HUES48 (cell line): ENCODE measurements around the gene BMP6.
"Not testable (repeated sequence)": the region's sequence is repeated elsewhere in the genome, so short reads cannot be mapped to it uniquely, and the experiment has no call there.

Source experiments
- H3K27ac ChIP-seq: one replicate; pipeline ENCODE4 v1.7.0; 2013; ENCODE audit warnings: low read depth, low read length, inconsistent platforms
- H3K27me3 ChIP-seq: 2 replicates; pipeline ENCODE4 v1.6.1; 2013; ENCODE audit warnings: mild to moderate bottlenecking, low read length; ENCODE audit not compliant: control insufficient read depth, insufficient read depth
- H3K36me3 ChIP-seq: 2 replicates; pipeline ENCODE4 v1.6.1; 2013; ENCODE audit warnings: low read length; ENCODE audit not compliant: control insufficient read depth, insufficient read depth
- H3K4me1 ChIP-seq: 2 replicates; pipeline ENCODE4 v1.6.1; 2013; ENCODE audit warnings: mild to moderate bottlenecking, low read length; ENCODE audit not compliant: control insufficient read depth, insufficient read depth
- H3K4me3 ChIP-seq: 2 replicates; pipeline ENCODE4 v1.5.1; 2013; ENCODE audit warnings: mild to moderate bottlenecking, low read depth, low read length
- H3K9ac ChIP-seq: 2 replicates; pipeline ENCODE4 v1.6.1; 2013; ENCODE audit warnings: mild to moderate bottlenecking, low read depth, low read length, moderate library complexity
- H3K9me3 ChIP-seq: 2 replicates; pipeline ENCODE4 v1.6.1; 2013; ENCODE audit warnings: low read length; ENCODE audit not compliant: control insufficient read depth, insufficient read depth

Gene BMP6

GRCh38 chr6:7813193-7813592 is 87.3 kb downstream of the BMP6 start:
- no peaks in the 10 kb centered on the region for H3K9me3 ChIP-seq
- H3K4me3 ChIP-seq: no peak overlapping the region
- H3K4me1 ChIP-seq: no peaks in the 10 kb centered on the region
- no peaks in the 10 kb centered on the region for H3K36me3 ChIP-seq
- H3K27ac ChIP-seq: no peak overlapping the region
- no peak overlapping the region for H3K9ac ChIP-seq
- H3K27me3 ChIP-seq: no peaks in the 10 kb centered on the region

DNA sequence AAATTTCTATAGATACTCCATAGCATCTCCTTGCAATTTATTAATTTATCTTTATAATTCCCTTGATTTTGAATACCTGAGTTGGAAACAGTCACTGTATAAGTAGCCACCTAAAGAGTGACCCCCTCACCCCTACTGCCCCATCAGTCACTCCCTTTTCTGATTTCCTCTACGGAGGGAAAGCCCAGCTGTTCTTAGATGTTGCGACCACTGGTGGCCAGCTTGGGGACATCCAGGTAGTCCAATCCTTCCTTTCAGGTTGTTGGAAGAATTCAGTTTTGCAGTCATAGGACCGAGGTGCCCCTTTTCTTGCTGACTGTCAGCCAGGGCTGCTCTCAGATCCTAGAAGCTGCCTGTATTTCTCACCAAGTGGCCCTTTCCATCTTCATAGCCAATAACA is 87.8 kb downstream of the BMP6 start:
- H3K36me3 ChIP-seq: no peaks in the 10 kb centered on the region
- H3K27ac ChIP-seq: no peak overlapping the region
- H3K9me3 ChIP-seq: no peaks in the 10 kb centered on the region

GRCh38 chr6:7815716-7816115 is 89.8 kb downstream of the BMP6 start:
- Histone ChIP-seq H3K27ac (no peak overlapping the region), H3K4me3 (no peak overlapping the region), H3K27me3 (no peaks in the 10 kb centered on the region), H3K4me1 (no peaks in the 10 kb centered on the region), H3K9ac (no peak overlapping the region), H3K9me3 (no peaks in the 10 kb centered on the region), H3K36me3 (no peaks in the 10 kb centered on the region)

More for the DNA sequence above, 87.8 kb downstream of the BMP6 start:
- Histone ChIP-seq H3K4me3 (no peak overlapping the region), H3K9ac (no peak overlapping the region), H3K27me3 (no peaks in the 10 kb centered on the region), H3K4me1 (no peaks in the 10 kb centered on the region)

GRCh38 chr6:7817184-7817583 is 91.3 kb downstream of the BMP6 start:
- H3K4me1 ChIP-seq, H3K27ac ChIP-seq, H3K9ac ChIP-seq, H3K9me3 ChIP-seq, H3K27me3 ChIP-seq, H3K4me3 ChIP-seq, H3K36me3 ChIP-seq: not testable (repeated sequence)

DNA sequence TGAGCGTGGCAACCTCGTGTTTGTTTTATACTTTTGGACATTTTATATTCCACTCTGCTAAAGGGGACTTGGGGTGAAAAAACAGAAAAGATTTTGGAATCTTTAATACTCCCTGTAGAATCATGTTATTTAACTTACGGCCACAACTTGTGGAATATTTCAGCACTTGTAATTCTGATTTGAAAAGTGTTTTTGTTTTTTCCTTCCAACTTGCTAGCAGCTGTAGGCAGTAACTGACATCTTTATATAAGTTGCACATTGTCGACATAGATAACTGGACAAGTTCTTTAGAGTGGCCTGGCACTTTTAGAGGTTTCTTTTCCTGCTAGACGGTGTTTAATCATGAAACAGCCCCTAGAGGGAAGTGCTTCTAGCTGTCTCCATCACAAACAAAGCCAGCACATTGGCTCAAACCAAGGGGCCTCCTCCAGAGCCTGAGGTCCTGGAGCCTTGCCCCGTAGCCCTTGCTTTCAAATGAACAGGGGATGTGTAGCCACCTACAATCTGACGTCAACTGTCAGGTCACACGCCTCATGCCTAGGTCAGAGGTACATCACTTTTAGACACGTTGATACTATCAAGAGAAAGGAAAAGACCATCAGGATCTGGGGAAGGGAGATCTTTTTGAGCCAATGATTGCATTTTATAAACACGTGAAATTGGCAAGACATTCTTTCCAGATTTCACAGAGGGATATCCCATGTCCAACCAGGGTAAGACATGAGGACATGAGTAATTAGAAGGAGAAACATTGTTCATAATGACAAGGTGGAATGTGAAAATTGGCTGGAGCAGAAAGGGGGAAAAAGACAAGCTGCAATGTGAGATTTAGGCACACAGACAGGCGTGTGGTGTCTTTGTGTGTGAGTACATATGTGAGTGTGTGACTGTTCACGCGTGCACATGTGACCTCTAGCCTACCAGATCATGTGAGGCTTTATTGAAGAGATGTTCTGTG is 92.6 kb downstream of the BMP6 start:
- Histone ChIP-seq H3K9ac (no peak overlapping the region), H3K36me3 (no peaks in the 10 kb centered on the region), H3K9me3 (no peaks in the 10 kb centered on the region), H3K4me1 (no peaks in the 10 kb centered on the region), H3K27ac (no peak overlapping the region), H3K4me3 (no peak overlapping the region), H3K27me3 (no peaks in the 10 kb centered on the region)

DNA sequence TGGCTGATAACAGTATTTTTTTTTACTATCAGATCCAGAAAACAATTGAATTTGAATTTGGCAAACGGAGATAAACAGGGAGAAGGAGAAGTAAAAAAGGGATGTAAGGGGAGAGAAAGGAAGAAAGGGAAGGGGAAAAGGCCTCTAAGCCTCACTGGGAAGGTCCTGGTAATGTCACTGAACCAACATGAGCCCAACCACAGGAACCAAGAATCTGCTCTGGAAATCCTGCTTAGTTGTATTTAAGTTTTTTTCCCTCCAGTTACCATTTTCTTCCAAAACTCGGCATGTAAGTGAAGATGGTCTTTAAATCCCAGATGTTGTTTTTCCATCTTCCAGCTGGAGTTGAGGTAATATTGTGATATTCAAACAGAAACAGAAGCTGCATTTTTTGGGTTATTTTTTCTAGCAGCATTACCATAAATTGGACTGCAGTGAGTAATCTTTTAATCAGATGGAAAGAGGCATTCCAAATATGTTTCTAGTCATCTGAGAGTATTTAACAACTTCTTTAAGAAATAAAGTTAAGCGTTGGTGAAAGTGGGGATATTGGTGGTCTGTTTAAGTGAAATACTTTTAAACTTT is 93.6 kb downstream of the BMP6 start:
- no peak overlapping the region for H3K27ac ChIP-seq
- H3K4me1 ChIP-seq: no peaks in the 10 kb centered on the region
- H3K4me3 ChIP-seq: no peak overlapping the region
- H3K9me3 ChIP-seq: no peaks in the 10 kb centered on the region
- no peaks in the 10 kb centered on the region for H3K36me3 ChIP-seq
- no peaks in the 10 kb centered on the region for H3K27me3 ChIP-seq
- H3K9ac ChIP-seq: no peak overlapping the region

- H3K9me3 ChIP-seq: no peaks in the 10 kb centered on the region
- no peak overlapping the region for H3K9ac ChIP-seq
- no peaks in the 10 kb centered on the region for H3K4me1 ChIP-seq
- no peak overlapping the region for H3K27ac ChIP-seq
- no peaks in the 10 kb centered on the region for H3K27me3 ChIP-seq
- no peak overlapping the region for H3K4me3 ChIP-seq
- no peaks in the 10 kb centered on the region for H3K36me3 ChIP-seq
These were observed 94.5 kb downstream of the BMP6 start for GRCh38 chr6:7820288-7820835.

GRCh38 chr6:7821426-7821825 is 95.5 kb downstream of the BMP6 start:
- Histone ChIP-seq H3K27me3 (no peaks in the 10 kb centered on the region), H3K9ac (no peak overlapping the region), H3K27ac (no peak overlapping the region), H3K4me3 (no peak overlapping the region), H3K9me3 (no peaks in the 10 kb centered on the region), H3K4me1 (no peaks in the 10 kb centered on the region), H3K36me3 (no peaks in the 10 kb centered on the region)

DNA sequence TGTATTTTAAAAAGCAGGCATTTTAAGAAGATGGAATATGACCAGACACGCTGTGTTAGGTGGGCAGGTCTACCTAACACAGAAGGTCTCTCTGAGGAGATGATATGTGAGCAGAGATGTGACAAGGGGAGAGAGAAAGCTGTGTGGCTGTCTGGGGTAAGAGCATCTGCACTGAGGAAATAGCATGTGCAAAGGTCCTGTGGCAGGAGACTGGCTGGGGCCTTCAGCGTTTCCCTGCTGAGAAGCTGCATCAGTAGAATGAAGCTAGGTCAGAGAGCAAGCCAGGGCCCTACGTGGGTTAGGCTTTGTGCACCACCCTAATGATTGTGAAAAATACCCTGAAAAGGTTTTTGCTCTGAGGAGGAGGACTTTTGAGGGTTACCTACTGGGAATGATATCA is 97.7 kb downstream of the BMP6 start:
- H3K36me3 ChIP-seq: no peaks in the 10 kb centered on the region
- no peak overlapping the region for H3K9ac ChIP-seq
- H3K4me3 ChIP-seq: no peak overlapping the region
- H3K27ac ChIP-seq: no peak overlapping the region
- peaks cover 6% of the 10 kb centered on the region for H3K4me1 ChIP-seq
- H3K9me3 ChIP-seq: no peaks in the 10 kb centered on the region
- H3K27me3 ChIP-seq: no peaks in the 10 kb centered on the region

GRCh38 chr6:7825986-7826385 is 100.1 kb downstream of the BMP6 start:
- H3K36me3 ChIP-seq: no peaks in the 10 kb centered on the region
- no peak overlapping the region for H3K9ac ChIP-seq
- no peak overlapping the region for H3K4me3 ChIP-seq
- H3K27me3 ChIP-seq: no peaks in the 10 kb centered on the region
- H3K27ac ChIP-seq: no peak overlapping the region
- H3K4me1 ChIP-seq: peaks cover 6% of the 10 kb centered on the region
- H3K9me3 ChIP-seq: no peaks in the 10 kb centered on the region

- Histone ChIP-seq H3K9me3 (no peaks in the 10 kb centered on the region), H3K27me3 (no peaks in the 10 kb centered on the region), H3K36me3 (no peaks in the 10 kb centered on the region), H3K4me1 (peaks cover 6% of the 10 kb centered on the region), H3K4me3 (no peak overlapping the region), H3K27ac (no peak overlapping the region), H3K9ac (no peak overlapping the region)
These were observed 101.2 kb downstream of the BMP6 start for GRCh38 chr6:7827142-7827541.
